HG03378 (cell line): ENCODE results near the gene MCM3.

Source experiments
- ATAC-seq: cut with Tn5 transposase; IDR thresholded peaks from one replicate; pipeline ENCODE4 v1.9.1; 2021; ENCODE audit warnings: mild to moderate bottlenecking, moderate library complexity; ENCODE audit not compliant: unreplicated experiment

Gene MCM3

DNA sequence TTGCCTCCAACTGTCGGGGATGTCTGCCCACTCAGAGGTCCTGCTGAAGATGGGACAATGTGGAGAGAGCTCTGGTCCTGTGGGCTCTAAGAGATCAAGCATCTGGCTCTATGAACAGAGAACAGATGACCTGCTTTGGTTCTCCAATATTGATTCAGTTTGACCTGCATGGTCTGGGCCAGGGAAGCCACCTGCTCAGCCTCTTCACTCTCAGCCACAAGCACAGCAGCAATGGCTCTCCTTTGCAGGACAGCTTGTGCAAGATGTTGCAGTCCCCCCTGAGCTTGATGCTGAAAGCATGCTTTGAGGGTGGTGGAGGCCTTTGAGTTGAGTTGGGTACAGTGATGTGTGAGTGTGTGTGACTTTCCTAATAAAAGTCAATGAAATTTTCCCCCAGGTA is 18.6 kb upstream of the MCM3 start:
- no peak for ATAC-seq

GRCh38 chr6:52301326-52301725 is 16.8 kb upstream of the MCM3 start:
- ATAC-seq, result no peak

GRCh38 chr6:52300489-52300931 is 16.0 kb upstream of the MCM3 start:
- ATAC-seq, result no peak

- ATAC-seq, result no peak
Observed at GRCh38 chr6:52299653-52300052, 15.1 kb upstream of the MCM3 start.

- ATAC-seq, result peak; percentile 26
Observed at GRCh38 chr6:52297433-52297832, 12.9 kb upstream of the MCM3 start.

- ATAC-seq, result no peak
Observed at GRCh38 chr6:52293067-52293466, 8.5 kb upstream of the MCM3 start.

DNA sequence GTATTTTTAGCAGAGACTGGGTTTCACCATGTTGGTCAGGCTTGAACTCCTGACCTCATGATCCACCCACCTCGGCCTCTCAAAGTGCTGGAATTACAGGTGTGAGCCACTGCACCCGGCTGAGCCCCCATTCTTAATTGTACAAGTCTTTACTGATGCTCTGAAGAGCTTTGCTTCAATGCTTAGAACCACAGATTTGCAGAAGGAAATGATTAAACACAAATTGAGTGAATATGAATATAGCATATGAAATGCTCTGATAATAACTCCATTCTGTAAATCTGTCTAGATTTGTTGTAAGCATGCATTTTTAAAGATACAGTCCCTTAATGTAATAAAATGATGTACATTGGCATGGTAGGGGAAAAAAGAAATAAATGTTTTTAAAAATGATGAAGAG is 4.3 kb upstream of the MCM3 start:
- no peak for ATAC-seq

DNA sequence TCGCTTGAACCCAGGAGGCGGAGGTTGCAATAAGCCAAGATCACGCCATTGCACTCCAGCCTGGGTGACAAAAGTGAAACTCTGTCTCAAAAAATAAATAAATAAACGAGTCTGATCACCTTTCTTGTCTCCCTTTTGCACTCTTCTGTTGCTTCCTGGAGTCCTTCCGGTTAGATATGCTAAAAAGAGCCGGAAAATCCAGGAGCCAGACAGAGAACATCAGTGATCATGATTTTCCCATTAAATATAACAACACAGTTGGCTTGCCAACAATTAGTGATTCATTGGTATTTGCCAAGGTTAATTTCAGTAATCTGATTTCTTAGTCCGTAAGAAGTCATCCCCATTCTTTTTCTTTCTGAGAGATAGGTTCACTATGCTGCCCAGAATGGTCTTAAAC is 3.7 kb upstream of the MCM3 start:
- ATAC-seq, result no peak

GRCh38 chr6:52286798-52287432 is 2.4 kb upstream of the MCM3 start:
- ATAC-seq, result no peak

DNA sequence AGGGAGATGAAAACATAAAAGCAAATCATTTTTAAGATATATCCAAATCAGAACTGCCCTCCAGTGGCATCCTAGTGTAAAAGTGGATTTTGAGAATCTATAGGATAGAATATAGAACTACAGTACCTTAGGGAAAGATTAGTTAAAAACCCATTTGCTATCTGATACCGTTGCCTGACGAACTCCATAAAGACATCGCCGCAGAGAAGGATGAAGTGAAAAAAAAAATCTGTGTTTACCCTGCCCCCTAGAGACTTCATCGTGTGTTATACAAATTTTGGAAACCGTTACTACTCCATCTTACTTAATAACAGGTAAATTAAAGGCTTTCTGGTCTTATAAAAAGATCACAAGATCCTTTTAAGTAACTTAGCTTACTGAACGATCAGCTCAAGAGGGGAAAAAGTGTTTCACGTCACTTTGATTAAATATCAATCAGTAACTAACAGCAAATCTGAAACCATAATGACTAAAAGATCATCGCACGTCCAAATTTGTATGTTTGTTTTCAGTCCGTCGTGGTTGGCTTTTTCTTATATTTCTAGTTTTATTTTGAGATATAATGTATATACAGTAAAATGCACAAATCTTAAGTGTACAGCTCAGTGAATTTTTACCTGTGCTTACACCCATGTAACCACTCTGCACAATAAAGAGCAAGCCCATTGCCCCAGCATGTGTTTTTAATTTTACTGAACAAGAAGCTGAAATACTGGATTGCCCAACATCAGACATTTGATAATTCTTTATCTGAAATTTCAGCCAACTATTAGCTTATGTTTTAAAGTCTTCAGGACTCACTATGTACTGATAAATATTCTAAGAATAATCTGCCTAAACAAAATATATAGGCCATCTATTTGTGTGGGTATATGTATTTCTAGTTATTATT is 881 bp upstream of the MCM3 start:
- no peak for ATAC-seq

DNA sequence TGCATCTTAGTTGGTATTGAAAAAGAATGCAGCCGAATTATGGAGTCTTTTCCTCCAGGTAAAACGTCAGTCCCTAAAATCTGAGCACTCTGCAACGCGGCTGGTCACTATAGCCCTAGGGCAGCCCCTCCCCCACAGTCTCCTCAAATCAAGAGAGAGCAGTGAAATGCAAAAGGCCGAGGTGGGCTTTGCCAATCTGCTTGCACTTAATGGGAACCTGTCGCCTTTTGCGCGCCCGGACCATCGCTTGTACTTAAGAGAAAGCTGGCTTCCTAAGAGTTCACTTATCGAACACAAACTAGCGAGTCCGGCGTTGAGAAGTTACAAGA is 447 bp downstream of the MCM3 start:
- no peak for ATAC-seq

DNA sequence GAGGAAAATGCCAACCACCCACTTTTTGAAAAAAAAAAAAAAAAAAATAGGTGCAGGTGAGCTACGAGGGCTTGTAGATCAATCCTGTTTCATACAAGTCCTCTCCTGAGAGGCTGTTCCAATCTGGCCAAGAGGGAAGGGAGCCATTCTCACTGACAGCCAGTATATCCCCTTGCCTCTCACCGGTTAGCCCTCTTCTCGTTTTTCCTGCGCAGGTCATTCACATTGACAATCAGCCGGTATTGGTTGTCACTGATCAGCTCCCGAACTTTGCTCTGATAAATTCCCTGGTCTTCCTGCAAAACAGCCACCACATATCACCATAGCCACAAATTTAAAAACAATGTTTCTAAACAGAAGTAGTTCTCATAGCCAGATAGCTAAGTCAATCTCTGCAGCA is 1.4 kb downstream of the MCM3 start:
- no peak for ATAC-seq

DNA sequence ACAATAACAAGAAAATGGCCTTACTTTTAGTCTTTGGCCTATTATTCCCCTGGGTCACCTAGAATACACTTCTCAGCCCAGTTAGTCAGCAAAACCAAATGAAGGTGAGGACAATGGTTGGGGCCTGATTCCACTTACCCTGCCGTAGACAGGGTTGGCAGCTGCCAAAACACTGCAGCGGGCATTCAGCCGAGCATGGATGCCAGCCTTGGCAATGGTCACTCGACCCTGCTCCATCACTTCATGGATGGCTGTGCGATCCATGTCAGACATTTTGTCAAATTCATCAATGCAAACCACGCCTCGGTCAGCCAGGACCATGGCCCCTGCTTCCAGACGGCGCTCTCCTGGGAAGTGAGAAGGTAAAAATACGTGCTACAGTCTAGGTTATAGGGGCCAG is 8.4 kb downstream of the MCM3 start:
- no peak for ATAC-seq

- no peak for ATAC-seq
Observed at GRCh38 chr6:52271852-52272460, 12.6 kb downstream of the MCM3 start.

- peak; percentile 71 for ATAC-seq
Observed at GRCh38 chr6:52263709-52264540, 20.6 kb downstream of the MCM3 start.

- no peak for ATAC-seq
Observed at GRCh38 chr6:52262620-52263344, 21.8 kb downstream of the MCM3 start.

- ATAC-seq, result no peak
Observed at GRCh38 chr6:52261229-52261628, 23.3 kb downstream of the MCM3 start.

GRCh38 chr6:52260634-52261033 is 23.9 kb downstream of the MCM3 start:
- no peak for ATAC-seq

GRCh38 chr6:52255434-52255833 is 29.1 kb downstream of the MCM3 start:
- no peak for ATAC-seq

- ATAC-seq, result no peak
Observed at GRCh38 chr6:52254731-52255378, 29.7 kb downstream of the MCM3 start.
